Measurements from ENCODE around the gene TMEM120B.

TMEM120B gene

GRCh38 chr12:121793838-121794533 is 81.4 kb downstream of the TMEM120B start:
- peak; percentile 97 for DNase-seq

- no peak for DNase-seq
Observed at GRCh38 chr12:121794534-121795033, 82.0 kb downstream of the TMEM120B start.

- DNase-seq: peak; percentile 91
Observed at GRCh38 chr12:121795034-121795968, 82.7 kb downstream of the TMEM120B start.

GRCh38 chr12:121796855-121797751 is 84.6 kb downstream of the TMEM120B start:
- DNase-seq: peak; percentile 58

GRCh38 chr12:121797937-121798786 is 85.6 kb downstream of the TMEM120B start:
- DNase-seq: peak; percentile 71

GRCh38 chr12:121798787-121799155 is 86.2 kb downstream of the TMEM120B start:
- DNase-seq: no peak

- peak; percentile 88 for DNase-seq
Observed at GRCh38 chr12:121799156-121799841, 86.7 kb downstream of the TMEM120B start.

- peak; percentile 91 for DNase-seq
Observed at GRCh38 chr12:121799842-121800693, 87.5 kb downstream of the TMEM120B start.

GRCh38 chr12:121800694-121801594 is 88.4 kb downstream of the TMEM120B start:
- DNase-seq: peak; percentile 83

- peak; percentile 75 for DNase-seq
Observed at GRCh38 chr12:121801595-121802484, 89.3 kb downstream of the TMEM120B start.

- no peak for DNase-seq
Observed at GRCh38 chr12:121802485-121802842, 89.9 kb downstream of the TMEM120B start.

- peak; percentile 98 for DNase-seq
Observed at GRCh38 chr12:121802843-121803698, 90.5 kb downstream of the TMEM120B start.

GRCh38 chr12:121803861-121804416 is 91.4 kb downstream of the TMEM120B start, which contains the start of gene SETD1B:
TSS of gene SETD1B (plus strand) at chr12:121804009. CDS start at chr12:121804738, 729 bp downstream.
- DNase-seq: peak; percentile 86

GRCh38 chr12:121804417-121805111 is 92.0 kb downstream of the TMEM120B start:
- peak; percentile 74 for DNase-seq

- DNase-seq: no peak
Observed at GRCh38 chr12:121805171-121806008, 92.8 kb downstream of the TMEM120B start.
